NCI-H446 (cell line): ENCODE measurements around the gene LRRC27.
"Not testable (repeated sequence)": the region's sequence is repeated elsewhere in the genome, so short reads cannot be mapped to it uniquely, and the experiment has no call there.

ENCODE experiments used
- DNase-seq, 2 experiments: peaks; one replicate each; lab custom pipeline; 2025; lab: John Stamatoyannopoulos, UW

Gene LRRC27

DNA sequence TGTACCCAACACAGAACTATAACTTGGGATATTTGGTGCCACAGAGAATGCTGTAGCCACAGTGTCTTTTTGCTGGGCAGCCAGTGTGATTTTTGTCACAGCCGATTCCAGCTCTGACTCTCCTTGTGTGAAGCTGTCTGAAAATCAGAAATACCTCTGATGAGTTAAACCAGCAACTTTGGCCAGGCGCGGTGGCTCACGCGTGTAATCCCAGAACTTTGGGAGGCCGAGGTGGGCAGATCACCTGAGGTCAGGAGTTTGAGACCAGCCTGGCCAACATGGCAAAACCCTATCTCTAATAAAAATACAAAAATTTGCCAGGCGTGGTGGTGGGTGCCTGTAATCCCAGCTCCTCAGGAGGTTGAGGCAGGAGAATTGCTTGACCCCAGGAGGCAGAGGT is 5.9 kb downstream of the LRRC27 start:
- not testable (repeated sequence) for DNase-seq

DNA sequence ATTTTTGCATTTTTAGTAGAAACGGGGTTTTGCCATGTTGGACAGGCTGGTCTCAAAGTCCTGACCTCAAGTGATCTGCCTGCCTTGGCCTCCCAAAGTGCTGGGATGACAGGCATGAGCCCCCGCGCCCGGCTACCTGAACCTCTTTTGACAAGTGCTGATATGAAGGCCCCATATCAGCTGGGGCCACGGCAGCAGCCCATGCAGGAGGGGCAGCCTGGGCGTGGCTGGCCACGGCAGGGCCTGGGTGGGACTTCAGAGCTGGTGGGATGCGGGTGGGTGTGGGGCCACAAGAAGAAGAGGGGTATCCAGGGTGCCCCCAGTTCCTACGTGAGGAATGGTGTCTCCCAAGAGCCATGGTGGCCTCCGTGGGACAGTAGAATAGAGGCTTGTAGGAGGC is 6.9 kb downstream of the LRRC27 start:
- no peak for DNase-seq

DNA sequence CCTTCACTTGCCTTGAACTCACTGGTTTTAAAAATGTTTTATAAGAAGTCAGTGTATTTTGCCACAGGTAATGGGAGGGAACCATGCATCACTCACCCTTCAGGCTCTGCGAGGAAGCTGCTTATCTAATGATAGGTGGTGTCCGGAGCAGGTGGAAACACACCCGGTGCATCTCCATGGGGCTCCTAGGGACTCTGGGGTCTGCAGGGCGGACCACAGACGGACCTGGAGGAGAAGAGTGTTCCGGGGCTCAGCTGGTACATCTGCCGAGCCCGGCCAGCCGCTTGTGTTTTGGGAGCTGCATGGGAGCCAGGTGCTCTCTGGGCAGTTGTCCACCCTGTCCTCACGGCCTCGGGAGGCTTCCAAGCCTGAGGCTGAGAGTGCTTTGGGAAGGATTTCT is 7.3 kb downstream of the LRRC27 start:
- no peak for DNase-seq

DNA sequence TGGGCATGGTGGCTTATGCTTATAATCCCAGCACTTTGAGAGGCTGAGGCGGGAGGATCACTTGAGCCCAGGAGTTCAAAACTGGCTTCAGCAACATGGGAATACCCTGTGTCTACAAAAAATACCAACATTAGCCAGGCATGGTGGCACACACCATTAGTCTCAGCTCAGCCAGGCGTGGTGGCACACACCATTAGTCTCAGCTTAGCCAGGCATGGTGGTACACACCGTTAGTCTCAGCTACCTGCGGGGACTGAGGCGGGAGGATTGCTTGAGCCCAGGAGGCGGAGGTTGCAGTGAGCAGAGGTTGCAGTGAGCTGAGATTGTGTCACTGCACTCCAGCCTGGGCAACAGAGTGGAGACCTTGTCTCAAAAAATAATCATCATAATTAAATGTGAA is 9.0 kb downstream of the LRRC27 start:
- no peak for DNase-seq

DNA sequence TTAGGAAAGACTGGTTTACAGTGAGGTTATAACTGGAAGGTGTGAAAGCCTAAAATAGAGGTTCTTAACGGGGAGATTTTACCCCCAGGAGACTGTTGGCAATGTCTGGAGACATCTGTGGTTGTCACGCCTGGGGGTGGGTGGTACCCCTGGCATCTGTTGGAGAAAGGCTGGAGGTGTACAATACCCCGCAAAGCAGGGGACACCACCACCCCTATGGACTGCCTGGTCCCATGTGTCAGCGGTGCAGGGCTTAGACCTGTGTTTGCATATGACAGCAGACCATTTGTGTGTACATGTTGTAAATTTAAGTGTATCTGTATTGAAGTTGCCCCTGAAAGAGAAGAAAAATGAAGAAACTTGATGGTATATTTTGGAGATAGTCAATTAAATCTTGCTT is 9.8 kb downstream of the LRRC27 start:
- no peak for DNase-seq

DNA sequence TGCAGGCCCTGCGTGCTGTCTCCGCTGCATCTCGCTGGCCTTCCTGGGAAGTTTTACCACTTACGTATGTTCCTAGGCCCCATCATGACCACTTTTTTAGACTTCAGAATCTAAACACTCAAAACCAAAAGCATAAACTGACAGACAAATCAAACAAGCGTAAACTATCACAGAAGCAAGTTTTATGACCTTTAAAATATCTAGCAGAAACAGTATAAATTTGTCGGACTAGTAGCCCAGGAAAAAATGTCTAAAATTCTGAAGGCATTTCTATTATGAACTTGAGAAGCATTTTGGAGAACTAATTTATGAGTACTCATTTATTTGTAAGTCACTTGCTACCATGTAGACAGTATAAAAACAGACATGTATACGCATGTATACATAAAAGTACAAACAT is 10.6 kb downstream of the LRRC27 start:
- no peak for DNase-seq

DNA sequence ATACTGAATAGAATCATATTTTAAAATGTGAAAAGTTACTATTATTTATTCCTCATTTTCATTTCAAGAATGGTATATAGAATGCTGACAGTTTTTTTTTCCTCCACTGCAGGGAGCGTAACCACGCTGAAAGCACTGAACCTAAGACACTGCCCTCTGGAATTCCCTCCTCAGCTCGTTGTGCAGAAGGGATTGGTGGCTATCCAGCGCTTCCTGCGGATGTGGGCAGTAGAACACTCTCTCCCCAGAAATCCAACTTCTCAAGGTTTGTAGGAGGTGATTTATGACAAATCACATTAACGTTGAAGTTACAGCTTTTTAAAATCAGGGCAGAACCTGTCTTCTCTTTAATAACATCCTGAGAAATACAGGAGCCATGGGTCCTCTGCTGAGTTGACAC is 12.4 kb downstream of the LRRC27 start:
- DNase-seq, result no peak

DNA sequence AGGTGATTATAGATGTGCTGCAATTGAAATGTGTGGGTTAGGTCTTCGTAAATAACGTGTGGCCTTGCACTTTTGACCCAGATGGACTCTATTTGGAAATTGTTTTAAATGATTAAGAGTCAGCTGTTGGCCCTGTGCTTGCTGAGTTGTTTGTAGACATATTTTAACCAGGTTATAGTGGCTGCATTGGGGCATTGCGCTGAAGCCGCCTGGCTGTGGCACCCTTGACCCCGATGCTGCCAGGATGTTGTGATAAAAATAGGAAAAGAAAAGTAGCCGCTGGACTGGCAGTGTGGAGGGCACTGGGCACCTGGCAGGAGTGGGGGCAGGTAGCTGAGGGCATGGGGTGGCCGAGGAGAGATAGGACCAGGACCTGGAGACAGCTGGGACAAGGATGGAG is 13.4 kb downstream of the LRRC27 start:
- DNase-seq, result no peak

DNA sequence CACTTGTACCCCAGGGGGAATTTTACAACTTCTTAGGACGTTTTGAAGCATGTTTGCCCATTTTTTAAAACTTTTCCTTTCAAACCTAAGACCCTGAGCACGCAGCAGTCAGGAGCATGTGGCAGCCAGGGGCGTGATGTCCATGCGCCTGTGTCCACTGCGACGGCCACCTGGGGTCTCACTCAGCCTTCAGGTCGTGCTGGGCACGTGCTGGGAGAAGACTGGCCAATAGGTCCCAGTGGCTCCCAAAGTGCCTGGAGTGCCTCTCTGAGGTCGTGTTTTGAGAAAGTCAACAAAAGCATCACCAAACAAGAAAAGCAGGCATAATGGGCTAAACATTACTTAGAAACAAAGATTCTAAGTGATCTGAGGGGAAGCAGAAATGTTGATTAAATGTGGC is 14.8 kb downstream of the LRRC27 start:
- DNase-seq, result no peak

DNA sequence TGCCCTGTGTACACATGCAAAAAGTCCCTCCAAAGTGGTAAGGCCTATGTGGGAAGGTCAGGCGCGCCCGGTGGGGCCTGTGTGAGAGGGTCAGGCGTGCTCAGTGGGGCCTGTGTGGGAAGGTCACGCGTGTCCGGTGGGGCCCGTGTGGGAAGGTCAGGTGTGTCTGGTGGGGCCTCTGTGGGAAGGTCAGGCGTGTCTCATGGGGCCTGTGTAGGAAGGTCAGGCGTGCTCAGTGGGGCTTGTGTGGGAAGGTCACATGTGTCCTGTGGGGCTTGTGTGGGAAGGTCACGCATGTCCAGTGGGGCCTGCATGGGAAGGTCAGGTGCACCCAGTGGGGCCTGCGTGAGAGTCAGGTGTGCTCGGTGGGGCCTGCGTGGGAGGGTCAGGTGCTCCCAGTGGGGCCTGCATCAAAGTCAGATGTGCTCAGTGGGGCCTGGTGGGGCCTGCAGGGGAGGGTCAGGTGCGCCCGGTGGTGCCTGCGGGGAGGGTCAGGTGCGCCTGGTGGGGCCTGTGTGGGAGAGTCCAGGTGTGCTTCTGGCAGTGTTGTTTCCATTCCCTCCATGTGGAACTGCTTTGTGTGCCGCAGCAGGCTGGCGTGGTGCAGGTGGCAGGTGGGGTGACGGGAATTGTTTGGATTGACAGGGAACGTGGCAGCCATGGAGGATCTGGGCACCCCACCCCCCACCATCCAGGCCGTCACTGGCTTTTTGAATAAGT is 15.4 kb downstream of the LRRC27 start:
- no peak for DNase-seq

DNA sequence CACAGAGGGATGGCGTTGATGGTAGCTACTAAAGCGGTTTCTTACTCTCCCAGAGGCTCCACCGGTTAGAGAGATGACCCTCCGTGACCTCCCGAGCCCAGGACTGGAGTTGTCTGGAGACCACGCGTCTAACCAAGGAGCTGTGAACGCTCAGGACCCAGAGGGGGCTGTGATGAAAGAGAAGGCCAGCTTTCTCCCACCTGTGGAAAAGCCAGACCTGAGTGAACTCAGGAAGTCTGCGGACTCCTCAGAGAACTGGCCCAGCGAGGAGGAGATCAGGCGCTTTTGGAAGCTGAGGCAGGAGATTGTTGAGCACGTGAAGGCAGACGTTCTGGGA is 15.9 kb downstream of the LRRC27 start:
- DNase-seq, result no peak

DNA sequence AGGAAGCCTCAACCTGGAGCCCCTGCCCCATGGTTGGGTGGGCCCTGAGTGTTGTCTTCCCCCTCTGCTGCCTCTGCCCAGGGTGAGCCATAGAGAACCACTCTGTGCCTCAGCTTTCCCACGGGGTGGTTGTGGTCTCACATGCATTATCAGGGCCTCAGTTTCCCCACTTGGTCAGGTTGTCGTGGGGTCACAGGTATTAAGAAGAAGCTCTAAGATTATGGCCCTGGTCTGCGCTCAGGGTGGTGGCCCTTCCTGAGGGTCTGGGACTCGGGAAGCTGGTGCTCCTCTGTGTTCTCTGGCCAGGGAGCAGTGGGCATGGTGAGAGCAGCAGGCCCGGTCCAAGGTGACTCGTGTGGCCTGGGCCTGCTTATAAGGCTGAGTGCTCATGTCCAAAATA is 17.8 kb downstream of the LRRC27 start:
- DNase-seq, result no peak

DNA sequence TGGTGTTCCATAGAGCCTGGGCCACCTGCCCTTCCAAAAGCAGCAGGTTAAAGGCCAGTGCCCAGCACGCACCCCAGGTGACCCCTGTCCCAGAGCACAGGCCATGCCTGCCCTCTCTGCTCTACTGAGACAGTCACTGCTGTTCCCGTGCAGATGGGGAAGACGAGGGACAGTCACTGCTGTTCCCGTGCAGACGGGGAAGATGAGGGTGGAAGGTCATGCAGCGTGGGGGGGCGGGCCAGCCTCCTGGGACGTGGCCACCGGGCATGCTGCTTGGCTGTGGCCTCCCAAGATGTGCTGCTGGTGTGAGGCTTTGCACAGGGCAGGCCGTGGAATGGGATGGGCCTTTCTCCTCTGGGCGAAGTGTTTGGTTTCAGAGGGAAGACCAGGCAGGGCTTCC is 18.4 kb downstream of the LRRC27 start:
- DNase-seq, result no peak

DNA sequence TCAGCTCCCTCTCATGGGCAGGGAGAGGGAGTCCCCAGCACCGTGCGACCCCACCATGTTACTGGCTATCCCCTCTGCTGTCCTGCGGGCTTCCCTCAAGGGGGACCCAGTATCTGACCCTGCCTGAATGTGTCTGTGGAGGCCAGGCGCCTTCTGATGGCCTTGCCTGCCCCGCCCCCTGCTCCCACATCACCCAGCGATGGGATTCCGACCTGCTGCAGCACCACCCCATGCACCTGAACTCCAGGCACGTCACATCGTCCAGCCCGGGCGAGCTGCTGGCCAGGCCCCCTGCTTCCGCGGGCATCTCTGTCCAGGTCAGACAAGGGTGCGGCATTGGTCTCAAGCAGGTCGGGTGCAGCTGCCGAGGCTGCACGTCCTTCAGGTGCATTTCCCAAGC is 19.0 kb downstream of the LRRC27 start:
- DNase-seq, result no peak

DNA sequence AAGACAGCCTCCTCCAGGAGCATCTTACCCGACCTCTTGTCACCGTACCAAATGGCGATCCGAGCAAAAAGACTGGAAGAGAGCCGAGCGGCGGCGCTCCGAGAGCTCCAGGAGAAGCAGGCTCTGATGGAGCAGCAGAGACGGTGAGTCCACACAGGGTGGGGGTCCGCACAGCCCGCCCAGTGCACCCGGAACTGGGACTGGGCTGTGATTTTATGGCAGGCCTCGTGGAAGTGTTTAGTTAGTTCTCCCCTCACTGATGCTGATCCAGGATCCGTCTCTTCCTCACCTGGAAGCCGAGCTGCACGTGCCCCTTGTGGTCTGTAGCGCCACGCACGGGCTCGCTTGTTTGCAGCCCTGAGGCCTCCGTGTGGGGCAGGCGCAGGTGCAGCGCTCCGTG is 19.6 kb downstream of the LRRC27 start:
- DNase-seq, result no peak

DNA sequence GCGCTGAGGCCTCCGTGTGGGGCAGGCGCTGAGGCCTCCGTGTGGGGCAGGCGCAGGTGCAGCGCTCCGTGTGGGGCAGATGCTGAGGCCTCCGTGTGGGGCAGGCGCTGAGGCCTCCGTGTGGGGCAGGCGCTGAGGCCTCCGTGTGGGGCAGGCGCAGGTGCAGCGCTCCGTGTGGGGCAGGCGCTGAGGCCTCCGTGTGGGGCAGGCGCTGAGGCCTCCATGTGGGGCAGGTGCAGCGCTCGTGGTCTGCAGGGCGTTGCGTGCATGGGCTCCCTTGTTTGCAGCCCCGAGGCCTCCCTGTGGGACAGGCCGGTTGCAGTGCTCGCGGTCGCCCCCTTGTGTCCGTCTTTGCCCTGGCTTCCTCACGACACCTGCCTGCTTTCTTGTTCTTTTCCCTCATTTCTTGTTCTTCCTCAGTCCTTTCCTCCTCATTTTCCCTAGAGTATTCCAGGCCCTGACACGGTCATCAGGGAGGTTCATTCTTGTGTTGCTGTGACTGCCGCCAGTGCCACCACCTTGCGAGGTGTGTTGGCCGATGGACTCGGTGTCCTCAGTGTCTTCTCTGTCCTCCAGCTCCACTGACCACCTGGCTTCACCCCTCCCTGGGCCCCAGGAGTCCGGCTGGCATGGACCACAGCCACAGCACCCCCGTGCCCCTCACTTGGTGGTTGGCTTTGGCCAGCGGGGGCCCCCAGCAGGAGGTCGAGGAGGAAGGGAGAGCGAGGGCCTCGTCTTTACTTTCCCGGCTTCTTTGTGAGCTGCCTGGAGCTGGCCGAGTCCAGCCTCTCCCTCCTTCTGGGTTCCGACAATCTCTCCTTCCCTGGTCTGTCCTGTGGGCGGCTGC is 20.7 kb downstream of the LRRC27 start:
- peak in 1 of 2 experiments; percentile 19 for DNase-seq

DNA sequence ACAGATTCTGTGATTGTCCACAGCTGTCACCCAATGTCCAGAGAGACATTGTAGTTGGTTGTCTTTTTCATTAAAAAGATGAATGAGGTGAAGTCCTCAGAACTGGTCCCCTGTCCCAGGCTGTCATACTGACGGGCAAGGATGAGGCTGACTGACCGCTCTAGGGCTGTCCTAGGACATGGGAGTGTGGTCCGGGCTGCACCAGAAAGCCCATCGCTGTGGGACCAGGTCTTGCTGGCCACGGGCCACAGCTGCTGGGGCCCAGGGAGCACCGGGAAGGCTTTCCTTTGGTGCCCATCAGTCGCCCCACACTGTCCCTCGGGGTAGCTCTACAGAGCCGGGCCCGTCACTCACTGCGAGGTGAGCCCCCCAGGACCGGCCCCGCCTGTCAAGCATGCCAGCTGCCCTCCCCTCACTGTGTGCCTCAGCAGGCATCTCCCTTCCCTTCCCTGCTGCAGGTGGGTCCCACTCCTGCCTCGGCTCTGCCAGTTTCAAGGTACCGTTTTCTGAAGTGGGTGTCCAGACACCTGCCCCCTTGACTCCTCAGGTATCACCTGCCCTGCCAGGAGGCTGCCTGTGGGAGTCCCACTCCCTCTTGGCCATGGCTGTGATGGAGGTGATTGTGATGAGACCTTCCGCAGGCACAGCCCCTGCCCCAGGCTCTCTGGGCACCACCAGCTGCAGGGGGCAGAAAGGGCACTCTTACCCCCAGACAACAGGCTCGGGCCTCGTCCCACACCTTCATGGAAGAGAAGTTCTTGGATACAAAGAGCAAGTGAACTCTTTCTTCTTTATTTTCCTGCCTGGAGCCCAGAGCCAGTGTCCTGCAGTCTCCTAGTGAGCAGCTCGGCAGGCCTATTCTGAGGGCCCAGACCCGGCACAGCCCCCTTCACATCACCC is 21.7 kb downstream of the LRRC27 start:
- DNase-seq, result no peak

DNA sequence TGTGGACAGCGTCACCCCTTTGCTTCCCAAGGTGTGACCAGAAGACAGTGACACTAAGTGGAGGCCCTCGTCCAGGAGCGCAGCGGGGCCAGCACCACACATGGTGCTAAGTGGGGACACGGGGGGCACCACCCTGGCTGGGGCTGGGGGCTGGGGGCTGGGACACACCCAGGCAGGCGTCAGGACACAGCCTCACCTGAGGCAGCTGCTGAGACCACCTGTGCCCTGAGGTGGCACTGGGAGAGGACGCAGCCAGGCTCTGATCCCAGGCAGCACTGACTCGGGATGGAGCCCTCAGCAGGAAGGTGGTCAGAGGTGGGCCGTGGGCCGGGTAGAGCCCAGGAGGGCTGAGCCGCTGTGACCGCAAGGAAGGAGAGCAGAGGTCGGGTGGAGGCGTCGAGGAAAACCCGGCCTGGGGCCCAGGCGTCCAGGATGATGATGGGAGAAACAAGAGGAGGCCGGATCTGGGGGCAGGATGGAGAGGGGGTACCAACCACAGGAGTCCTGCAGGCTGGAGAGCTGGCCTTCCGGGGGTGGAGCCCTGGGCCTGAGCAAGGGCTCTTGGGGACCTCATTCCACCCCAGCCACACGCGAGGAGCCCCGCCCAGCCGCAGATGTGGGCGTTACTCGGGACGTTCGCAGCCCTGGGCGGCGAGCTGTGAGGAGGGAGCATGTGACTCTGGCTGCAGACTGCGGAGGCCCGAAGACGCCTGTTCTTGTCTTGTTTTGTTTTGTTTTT is 22.5 kb downstream of the LRRC27 start:
- no peak for DNase-seq

DNA sequence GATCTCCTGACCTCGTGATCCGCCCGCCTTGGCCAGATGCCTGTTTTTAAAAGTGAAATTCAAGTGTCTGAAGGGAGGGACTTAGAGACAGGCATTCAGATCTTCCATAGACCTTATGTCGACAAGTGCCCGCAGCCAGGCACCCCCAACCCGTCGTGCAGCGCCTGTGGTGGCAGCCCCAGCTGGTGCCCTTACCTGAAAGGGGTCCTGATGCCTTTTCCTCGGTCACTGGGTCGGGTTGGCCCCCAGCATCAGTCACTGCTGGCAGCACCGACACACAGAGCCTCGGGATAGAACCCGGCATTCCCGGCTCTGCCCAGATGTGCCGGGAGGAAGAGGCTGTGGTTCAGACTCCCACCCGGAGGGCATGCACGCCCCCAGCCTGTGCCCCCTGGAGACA is 23.3 kb downstream of the LRRC27 start:
- DNase-seq, result no peak

DNA sequence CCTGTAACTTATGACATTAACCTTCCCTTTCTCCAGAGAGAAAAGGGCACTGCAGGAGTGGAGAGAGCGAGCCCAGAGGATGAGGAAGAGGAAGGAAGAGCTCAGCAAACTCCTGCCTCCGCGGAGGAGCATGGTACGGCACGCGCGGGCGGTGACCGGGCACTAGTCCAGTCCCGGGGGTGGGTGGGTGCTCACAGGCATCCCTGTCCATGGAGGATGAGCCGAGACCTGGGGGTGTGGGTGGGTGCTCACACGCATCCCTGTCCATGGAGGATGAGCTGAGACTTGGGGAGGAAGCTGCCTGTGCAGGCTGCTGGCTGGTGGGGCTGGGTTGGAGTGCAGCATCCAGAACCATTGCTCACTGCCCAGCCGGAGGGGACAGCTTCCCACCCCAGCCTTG is 23.8 kb downstream of the LRRC27 start:
- DNase-seq, result no peak

DNA sequence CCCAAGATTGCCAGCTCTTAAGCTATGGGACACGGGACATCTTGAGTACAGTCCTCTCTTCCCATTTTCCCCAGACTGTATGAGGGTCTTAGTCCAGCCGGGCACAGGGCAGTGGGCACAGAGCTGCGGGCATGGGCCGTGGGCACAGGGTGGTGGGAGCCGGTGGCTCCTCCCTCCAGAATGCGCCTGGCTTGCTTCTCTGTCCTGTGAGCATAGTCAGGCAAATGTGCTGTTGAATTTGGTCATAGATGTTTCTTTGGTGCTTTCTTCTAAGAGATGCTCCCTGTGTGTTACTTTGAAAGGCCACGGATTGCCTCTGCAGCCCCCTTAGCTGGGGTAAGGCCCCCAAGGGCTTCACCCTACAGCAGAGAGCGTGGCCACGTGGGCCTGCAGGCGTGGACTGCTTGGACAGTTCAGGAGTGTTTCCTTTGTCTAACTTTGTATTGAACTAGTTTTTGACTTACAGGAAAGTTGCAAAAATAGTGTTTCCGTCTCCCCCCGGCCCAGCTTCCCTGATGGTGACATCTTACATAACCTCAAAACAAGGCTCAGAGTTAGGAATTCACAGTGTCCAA is 24.7 kb downstream of the LRRC27 start:
- DNase-seq, result no peak
